SK-N-SH (cell line): ENCODE data around the gene KIF13A. TPM values are rescaled to one million over a fixed set of nuclear protein-coding genes. Genes with fewer than 3 reads are reported as not detected.

Experiments used
- CTCF ChIA-PET: fragments of 300-600, 350-600 bp; formaldehyde crosslinking; extraction: SDS; loops from one replicate; lab custom pipeline; 2021; lab: Yijun Ruan, JAX
- POLR2A ChIA-PET: fragments of 350-600 bp; sonication (Branson Sonifier 250); formaldehyde crosslinking; extraction: SDS; loops from one replicate; lab custom pipeline; 2020; ENCODE audit warnings: antibody characterized with exemption, inconsistent platforms; lab: Yijun Ruan, JAX
- DNase-seq: peaks from one replicate; pipeline ENCODE4 v3.0.0; 2012
- H2AFZ ChIP-seq: fragments of 200-600 bp; sonication (generic); 2 replicates; pipeline ENCODE4 v1.8.1; 2016; ENCODE audit warnings: antibody characterized with exemption, mild to moderate bottlenecking, low read depth
- H3F3A ChIP-seq: fragments of 200-600 bp; sonication (generic); replicated peaks from 2 replicates; pipeline ENCODE3; 2016; ENCODE audit warnings: antibody characterized with exemption, mild to moderate bottlenecking; ENCODE audit not compliant: insufficient read depth
- H3K27ac ChIP-seq, 2 experiments: fragments of 200-500 bp in 1 of 2; fragments of 200-600 bp in 1 of 2; sonication (Bioruptor generic) in 1 of 2; sonication (generic), shearing (Covaris generic) in 1 of 2; 2 replicates each; pipeline versions ENCODE4 v1.5.1 to v1.6.1; 2014 to 2016; ENCODE audit warnings: low read depth in 2 of 2, inconsistent platforms in 1 of 2, low read length in 1 of 2, mild to moderate bottlenecking in 1 of 2, mixed read lengths in 1 of 2
- H3K27me3 ChIP-seq: fragments of 200-600 bp; sonication (generic), shearing (Covaris generic); 2 replicates; pipeline ENCODE4 v1.6.1; 2016; ENCODE audit warnings: mixed run types; ENCODE audit not compliant: insufficient read depth
- H3K36me3 ChIP-seq, 2 experiments: fragments of 200-500 bp in 1 of 2; fragments of 200-600 bp in 1 of 2; sonication (Bioruptor generic) in 1 of 2; sonication (generic) in 1 of 2; replicated peaks in 1 of 2; 2 replicates each; pipeline versions ENCODE3 to v1.5.1; 2014 to 2016; ENCODE audit warnings: low read length in 1 of 2, mild to moderate bottlenecking in 1 of 2; ENCODE audit not compliant: insufficient read depth in 2 of 2, control insufficient read depth in 1 of 2
- H3K4me1 ChIP-seq, 2 experiments: fragments of 200-500 bp in 1 of 2; fragments of 200-600 bp in 1 of 2; sonication (Bioruptor generic) in 1 of 2; sonication (generic), shearing (Covaris generic) in 1 of 2; 2 replicates each; pipeline versions ENCODE4 v1.5.1 to v1.6.1; 2014 to 2016; ENCODE audit warnings: low read depth in 1 of 2, low read length in 1 of 2, mixed run types in 1 of 2; ENCODE audit not compliant: insufficient read depth in 2 of 2, control insufficient read depth in 1 of 2
- H3K4me2 ChIP-seq: fragments of 200-600 bp; sonication (generic), shearing (Covaris generic); 2 replicates; pipeline ENCODE4 v1.6.1; 2017; ENCODE audit warnings: mixed run types
- H3K4me3 ChIP-seq, 2 experiments: fragments of 200-500 bp in 1 of 2; fragments of 200-600 bp in 1 of 2; sonication (Bioruptor generic) in 1 of 2; sonication (generic), shearing (Covaris generic) in 1 of 2; 2 replicates each; pipeline versions ENCODE4 v1.5.1 to v1.8.1; 2014 to 2016; ENCODE audit warnings: low read depth in 2 of 2, inconsistent platforms in 1 of 2, low read length in 1 of 2, mild to moderate bottlenecking in 1 of 2, mixed read lengths in 1 of 2, moderate library complexity in 1 of 2
- H3K79me2 ChIP-seq: fragments of 200-600 bp; sonication (generic); 2 replicates; pipeline ENCODE4 v1.8.1; 2017; ENCODE audit warnings: mild to moderate bottlenecking; ENCODE audit not compliant: insufficient read depth
- H3K9ac ChIP-seq: fragments of 200-600 bp; sonication (generic); 2 replicates; pipeline ENCODE4 v1.6.1; 2017; ENCODE audit warnings: mixed run types
- H3K9me2 ChIP-seq: fragments of 200-600 bp; sonication (generic); 2 replicates; pipeline ENCODE4 v1.6.1; 2017; ENCODE audit warnings: mixed run types
- H3K9me3 ChIP-seq: fragments of 200-600 bp; sonication (generic); 2 replicates; pipeline ENCODE4 v1.6.1; 2017; ENCODE audit warnings: mixed run types, mild to moderate bottlenecking, moderate library complexity
- H4K20me1 ChIP-seq: fragments of 200-600 bp; sonication (generic); 2 replicates; pipeline ENCODE4 v1.6.1; 2017; ENCODE audit warnings: mild to moderate bottlenecking, mixed run types; ENCODE audit not compliant: insufficient read depth
- FOSL2 ChIP-seq: IDR thresholded peaks from 2 replicates; pipeline ENCODE4 v1.4.0; 2012; ENCODE audit warnings: low read depth, mild to moderate bottlenecking, moderate library complexity, borderline replicate concordance
- JUND ChIP-seq: IDR thresholded peaks from 2 replicates; pipeline ENCODE4 v1.4.0; 2012
- MXI1 ChIP-seq: IDR thresholded peaks from 2 replicates; pipeline ENCODE4 v1.6.1; 2012; ENCODE audit warnings: mild to moderate bottlenecking, low read depth, low read length, improper control_type of control experiment
- NFIC ChIP-seq: IDR thresholded peaks from 2 replicates; pipeline ENCODE4 v1.4.0; 2012; ENCODE audit warnings: borderline replicate concordance
- POLR2AphosphoS5 ChIP-seq: IDR thresholded peaks from 2 replicates; pipeline ENCODE4 v1.6.1; 2012; ENCODE audit warnings: low read depth, low read length
- RCOR1 ChIP-seq: fragments of 150-350 bp; IDR thresholded peaks from 2 replicates; pipeline ENCODE4 v1.6.1; 2017; ENCODE audit warnings: antibody characterized with exemption, low read length
- RFX5 ChIP-seq: IDR thresholded peaks from 2 replicates; pipeline ENCODE4 v1.6.1; 2012; ENCODE audit warnings: mild to moderate bottlenecking, improper control_type of control experiment, low read length
- SIN3A ChIP-seq: IDR thresholded peaks from 2 replicates; pipeline ENCODE4 v1.6.1; 2012; ENCODE audit warnings: low read depth, mild to moderate bottlenecking, low read length, moderate library complexity, borderline replicate concordance
- TCF12 ChIP-seq: IDR thresholded peaks from 2 replicates; pipeline ENCODE4 v1.4.0; 2012
- TEAD4 ChIP-seq: IDR thresholded peaks from 2 replicates; pipeline ENCODE4 v1.4.0; 2012; ENCODE audit warnings: mild to moderate bottlenecking, borderline replicate concordance; ENCODE audit not compliant: insufficient read depth
- USF1 ChIP-seq: IDR thresholded peaks from 2 replicates; pipeline ENCODE4 v1.4.0; 2012; ENCODE audit warnings: low read depth, borderline replicate concordance
- WGBS: methylation state at CpG from one replicate; pipeline ENCODE4 v1.1.6; 2017; ENCODE audit warnings: low lambda C conversion rate; 5-methylcytosine and 5-hydroxymethylcytosine counted together
- polyA plus RNA-seq, 3 experiments: library from polyadenylated mRNA; depleted of rRNA; stranded (reverse); fragments of >200 nt; gene quantifications; 2 replicates each; pipeline ENCODE4 v1.2.3, GENCODE V29; 2012
- TF ChIP-seq, protein P1 (sequence below): fragments of 150-350 bp; IDR thresholded peaks from 2 replicates; pipeline ENCODE4 v1.6.1; 2016; ENCODE audit warnings: mild to moderate bottlenecking, low read depth, low read length
- TF ChIP-seq, protein P2 (sequence below): fragments of 150-350 bp; IDR thresholded peaks from 2 replicates; pipeline ENCODE4 v1.6.1; 2017; ENCODE audit warnings: antibody characterized with exemption, low read length, low read depth, borderline replicate concordance
- TF ChIP-seq, protein P3 (sequence below): fragments of 200-600 bp; sonication (generic); IDR thresholded peaks from 2 replicates; pipeline ENCODE4 v1.6.1; 2017; ENCODE audit warnings: antibody characterized with exemption, mild to moderate bottlenecking, moderate library complexity
- TF ChIP-seq, protein P4 (sequence below): IDR thresholded peaks from 2 replicates; pipeline ENCODE4 v1.6.1; 2012; ENCODE audit warnings: mild to moderate bottlenecking, low read depth, low read length, moderate library complexity

Gene KIF13A
- polyA plus RNA-seq, 1 of the 3 experiments (the other 2 are of a cell fraction): 18.2 TPM

DNA sequence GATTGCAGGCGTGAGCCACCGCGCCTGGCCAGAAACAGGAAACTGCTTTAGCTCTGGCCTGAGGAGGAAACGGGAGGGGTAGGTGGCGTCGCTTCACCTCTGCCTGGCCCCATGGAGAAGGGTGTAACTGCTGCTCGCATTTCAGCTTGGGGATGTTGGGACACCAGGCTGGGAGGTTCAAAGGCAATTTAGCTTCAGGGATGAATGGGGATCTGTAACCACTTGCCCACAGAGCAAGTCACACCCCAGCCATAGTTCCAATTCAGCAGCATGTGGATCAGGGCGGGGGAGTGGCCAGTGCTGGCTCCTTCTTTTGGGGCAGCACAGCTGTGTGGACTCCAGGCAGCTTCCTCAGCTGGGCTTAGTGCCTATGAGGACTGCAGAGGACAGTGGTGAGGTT, 245.9 kb downstream of the KIF13A start:
- Histone ChIP-seq H3K4me3 (no peak overlapping the region), H3K27me3 (no peaks in the 10 kb centered on the region), H3K9ac (no peak overlapping the region), H2AFZ (no peak overlapping the region), H3K79me2 (no peaks in the 10 kb centered on the region), H4K20me1 (no peaks in the 10 kb centered on the region), H3K4me1 (no peaks in the 10 kb centered on the region), H3K27ac (no peak overlapping the region), H3K4me2 (no peak overlapping the region), H3K9me2 (no peaks in the 10 kb centered on the region), H3K36me3 (no peaks in the 10 kb centered on the region), H3K9me3 (peaks cover 8% of the 10 kb centered on the region; the same call in 1 of the 2 replicates), H3F3A (no peaks in the 10 kb centered on the region)
- DNase-seq: no peak
- WGBS: 70% methylated on average over 8 of the region's 8 CpGs
- ChIA-PET POLR2A (no interaction called here), CTCF (interaction anchor here (1.4 kb wide), 1 partner anchor 62 kb away, joined by 3 read pairs; no protein-coding TSS in a partner anchor)
- TF ChIP-seq USF1 (no peak), RFX5 (no peak), TCF12 (no peak), POLR2AphosphoS5 (no peak), FOSL2 (no peak)
- TF ChIP-seq, protein P1, sequence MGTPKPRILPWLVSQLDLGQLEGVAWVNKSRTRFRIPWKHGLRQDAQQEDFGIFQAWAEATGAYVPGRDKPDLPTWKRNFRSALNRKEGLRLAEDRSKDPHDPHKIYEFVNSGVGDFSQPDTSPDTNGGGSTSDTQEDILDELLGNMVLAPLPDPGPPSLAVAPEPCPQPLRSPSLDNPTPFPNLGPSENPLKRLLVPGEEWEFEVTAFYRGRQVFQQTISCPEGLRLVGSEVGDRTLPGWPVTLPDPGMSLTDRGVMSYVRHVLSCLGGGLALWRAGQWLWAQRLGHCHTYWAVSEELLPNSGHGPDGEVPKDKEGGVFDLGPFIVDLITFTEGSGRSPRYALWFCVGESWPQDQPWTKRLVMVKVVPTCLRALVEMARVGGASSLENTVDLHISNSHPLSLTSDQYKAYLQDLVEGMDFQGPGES: no peak
- TF ChIP-seq, protein P2, sequence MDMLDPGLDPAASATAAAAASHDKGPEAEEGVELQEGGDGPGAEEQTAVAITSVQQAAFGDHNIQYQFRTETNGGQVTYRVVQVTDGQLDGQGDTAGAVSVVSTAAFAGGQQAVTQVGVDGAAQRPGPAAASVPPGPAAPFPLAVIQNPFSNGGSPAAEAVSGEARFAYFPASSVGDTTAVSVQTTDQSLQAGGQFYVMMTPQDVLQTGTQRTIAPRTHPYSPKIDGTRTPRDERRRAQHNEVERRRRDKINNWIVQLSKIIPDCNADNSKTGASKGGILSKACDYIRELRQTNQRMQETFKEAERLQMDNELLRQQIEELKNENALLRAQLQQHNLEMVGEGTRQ: no peak
- TF ChIP-seq, protein P3, sequence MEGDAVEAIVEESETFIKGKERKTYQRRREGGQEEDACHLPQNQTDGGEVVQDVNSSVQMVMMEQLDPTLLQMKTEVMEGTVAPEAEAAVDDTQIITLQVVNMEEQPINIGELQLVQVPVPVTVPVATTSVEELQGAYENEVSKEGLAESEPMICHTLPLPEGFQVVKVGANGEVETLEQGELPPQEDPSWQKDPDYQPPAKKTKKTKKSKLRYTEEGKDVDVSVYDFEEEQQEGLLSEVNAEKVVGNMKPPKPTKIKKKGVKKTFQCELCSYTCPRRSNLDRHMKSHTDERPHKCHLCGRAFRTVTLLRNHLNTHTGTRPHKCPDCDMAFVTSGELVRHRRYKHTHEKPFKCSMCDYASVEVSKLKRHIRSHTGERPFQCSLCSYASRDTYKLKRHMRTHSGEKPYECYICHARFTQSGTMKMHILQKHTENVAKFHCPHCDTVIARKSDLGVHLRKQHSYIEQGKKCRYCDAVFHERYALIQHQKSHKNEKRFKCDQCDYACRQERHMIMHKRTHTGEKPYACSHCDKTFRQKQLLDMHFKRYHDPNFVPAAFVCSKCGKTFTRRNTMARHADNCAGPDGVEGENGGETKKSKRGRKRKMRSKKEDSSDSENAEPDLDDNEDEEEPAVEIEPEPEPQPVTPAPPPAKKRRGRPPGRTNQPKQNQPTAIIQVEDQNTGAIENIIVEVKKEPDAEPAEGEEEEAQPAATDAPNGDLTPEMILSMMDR: no peak

DNA sequence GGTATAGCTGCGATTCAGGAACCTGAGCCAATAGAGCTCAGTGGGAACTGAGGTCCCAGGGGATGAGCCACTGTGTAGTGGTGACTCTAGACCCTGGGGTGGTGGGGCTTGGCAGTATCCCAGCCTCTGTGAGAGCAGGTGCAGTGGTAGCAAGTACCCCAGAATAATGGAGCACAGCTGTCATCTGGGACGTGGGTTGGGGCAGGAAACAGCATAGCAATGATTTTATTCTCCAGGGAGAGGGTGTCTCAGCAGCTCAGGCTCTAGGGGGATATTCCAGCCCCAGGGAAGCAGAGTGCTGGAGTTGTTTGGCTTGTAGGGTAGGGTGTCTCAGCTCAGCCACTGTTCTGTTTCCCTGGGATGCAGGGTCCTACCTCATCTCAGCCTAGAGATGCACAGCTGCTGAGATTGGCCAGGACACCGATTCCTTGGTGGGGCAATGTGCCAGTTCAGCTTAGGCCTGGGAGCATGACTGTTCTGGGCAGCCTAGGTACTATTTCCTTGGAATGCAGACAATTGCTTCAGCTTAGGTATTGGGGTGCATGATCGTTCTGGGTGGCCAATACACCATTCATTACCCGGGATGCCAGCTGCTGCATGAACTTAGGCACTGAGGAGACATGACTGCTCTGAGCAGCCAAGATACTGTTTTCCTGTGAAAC, 246.7 kb downstream of the KIF13A start:
- CTCF ChIA-PET: interaction anchor here (1.4 kb wide), 1 partner anchor 63 kb away, joined by 3 read pairs; no protein-coding TSS in a partner anchor
- H2AFZ ChIP-seq: no peak overlapping the region
- no peak for TF ChIP-seq MXI1
- no peak for TF ChIP-seq NFIC
- TF ChIP-seq TCF12: no peak
- no peak for TF ChIP-seq SIN3A
- no peak for TF ChIP-seq FOSL2
- no peak for TF ChIP-seq RCOR1
- no peak for TF ChIP-seq TEAD4
- no peak for TF ChIP-seq JUND
- TF ChIP-seq, protein P4, sequence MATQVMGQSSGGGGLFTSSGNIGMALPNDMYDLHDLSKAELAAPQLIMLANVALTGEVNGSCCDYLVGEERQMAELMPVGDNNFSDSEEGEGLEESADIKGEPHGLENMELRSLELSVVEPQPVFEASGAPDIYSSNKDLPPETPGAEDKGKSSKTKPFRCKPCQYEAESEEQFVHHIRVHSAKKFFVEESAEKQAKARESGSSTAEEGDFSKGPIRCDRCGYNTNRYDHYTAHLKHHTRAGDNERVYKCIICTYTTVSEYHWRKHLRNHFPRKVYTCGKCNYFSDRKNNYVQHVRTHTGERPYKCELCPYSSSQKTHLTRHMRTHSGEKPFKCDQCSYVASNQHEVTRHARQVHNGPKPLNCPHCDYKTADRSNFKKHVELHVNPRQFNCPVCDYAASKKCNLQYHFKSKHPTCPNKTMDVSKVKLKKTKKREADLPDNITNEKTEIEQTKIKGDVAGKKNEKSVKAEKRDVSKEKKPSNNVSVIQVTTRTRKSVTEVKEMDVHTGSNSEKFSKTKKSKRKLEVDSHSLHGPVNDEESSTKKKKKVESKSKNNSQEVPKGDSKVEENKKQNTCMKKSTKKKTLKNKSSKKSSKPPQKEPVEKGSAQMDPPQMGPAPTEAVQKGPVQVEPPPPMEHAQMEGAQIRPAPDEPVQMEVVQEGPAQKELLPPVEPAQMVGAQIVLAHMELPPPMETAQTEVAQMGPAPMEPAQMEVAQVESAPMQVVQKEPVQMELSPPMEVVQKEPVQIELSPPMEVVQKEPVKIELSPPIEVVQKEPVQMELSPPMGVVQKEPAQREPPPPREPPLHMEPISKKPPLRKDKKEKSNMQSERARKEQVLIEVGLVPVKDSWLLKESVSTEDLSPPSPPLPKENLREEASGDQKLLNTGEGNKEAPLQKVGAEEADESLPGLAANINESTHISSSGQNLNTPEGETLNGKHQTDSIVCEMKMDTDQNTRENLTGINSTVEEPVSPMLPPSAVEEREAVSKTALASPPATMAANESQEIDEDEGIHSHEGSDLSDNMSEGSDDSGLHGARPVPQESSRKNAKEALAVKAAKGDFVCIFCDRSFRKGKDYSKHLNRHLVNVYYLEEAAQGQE: no peak
- TF ChIP-seq, all 33 proteins: peak for 0
- Histone ChIP-seq H3K4me2 (no peak overlapping the region), H3K9me2 (no peaks in the 10 kb centered on the region), H3K9me3 (peaks cover 8% of the 10 kb centered on the region; the same call in 1 of the 2 replicates), H3K79me2 (no peaks in the 10 kb centered on the region), H3K36me3 (no peaks in the 10 kb centered on the region), H3K4me3 (no peak overlapping the region), H3F3A (no peaks in the 10 kb centered on the region), H3K9ac (no peak overlapping the region), H3K4me1 (no peaks in the 10 kb centered on the region), H3K27me3 (no peaks in the 10 kb centered on the region), H3K27ac (no peak overlapping the region), H4K20me1 (no peaks in the 10 kb centered on the region)
- POLR2A ChIA-PET: no interaction called here
- 52% methylated on average over 4 of the region's 5 CpGs for WGBS
- no peak for DNase-seq
